Stimulated activated memory B cell treated with anti-CD40 and anti-IgM and Interleukin-4, amounts not matched to agents 10 μg/mL and 1 μg/mL and 100 μg/mL, for 72 hours (primary cell): ENCODE data around the gene GRAP.

Experiments used
- ATAC-seq: fragments of 150-1000 bp; cut with Tn5 transposase; 2 replicates; pipeline ENCODE4 v1.10.0; 2021
- H3K27ac Mint-ChIP-seq: one replicate; pipeline ENCODE4 v1.8.0; 2022; ENCODE audit warnings: mild to moderate bottlenecking, mixed read lengths
- H3K27me3 Mint-ChIP-seq: one replicate; pipeline ENCODE4 v1.8.0; 2022; ENCODE audit warnings: mixed read lengths
- H3K36me3 Mint-ChIP-seq: one replicate; pipeline ENCODE4 v1.8.0; 2022; ENCODE audit warnings: mixed read lengths
- H3K4me1 Mint-ChIP-seq: one replicate; pipeline ENCODE4 v1.8.0; 2022; ENCODE audit warnings: mixed read lengths
- H3K4me3 Mint-ChIP-seq: one replicate; pipeline ENCODE4 v1.8.0; 2022; ENCODE audit warnings: mild to moderate bottlenecking, moderate library complexity, mixed read lengths
- H3K9me3 Mint-ChIP-seq: one replicate; pipeline ENCODE4 v1.8.0; 2022; ENCODE audit warnings: mixed read lengths

Gene GRAP

DNA sequence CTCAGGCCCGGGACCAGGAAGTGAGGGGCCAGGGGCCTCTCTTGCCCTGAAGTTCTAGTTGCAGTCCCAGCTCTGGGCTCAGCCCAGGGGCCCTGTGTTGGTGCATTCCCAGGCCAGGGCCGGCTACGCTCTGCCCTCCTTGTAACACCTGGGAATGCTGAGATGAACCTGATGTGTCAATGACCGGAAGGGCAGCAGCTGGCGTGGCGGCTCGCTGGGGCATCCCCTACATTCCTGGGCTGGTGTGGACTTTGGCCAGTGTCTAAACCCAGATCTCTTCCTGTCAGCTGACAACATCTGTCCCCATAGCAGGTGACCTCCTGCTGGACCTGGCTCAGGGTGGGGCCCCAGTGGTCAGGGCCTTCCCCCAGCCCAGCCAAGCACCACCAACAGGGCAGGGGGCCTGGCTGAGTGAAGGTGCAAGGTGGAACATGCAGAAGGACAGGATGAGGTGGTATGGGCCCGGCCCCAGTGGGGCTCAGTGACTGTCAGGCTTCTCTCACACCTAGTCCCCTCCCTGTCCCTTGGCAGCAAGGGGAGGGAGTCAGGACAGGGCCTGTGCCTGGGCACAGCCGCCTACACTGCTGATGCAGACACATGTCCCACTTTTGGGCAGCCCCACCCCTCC is 58.1 kb downstream of the GRAP start:
- Mint-ChIP-seq H3K4me1 (peaks cover 19% of the 10 kb centered on the region), H3K36me3 (peaks cover 15% of the 10 kb centered on the region), H3K9me3 (no peaks in the 10 kb centered on the region), H3K4me3 (no peak overlapping the region), H3K27me3 (no peaks in the 10 kb centered on the region), H3K27ac (no peak overlapping the region)
- ATAC-seq, result no peak

DNA sequence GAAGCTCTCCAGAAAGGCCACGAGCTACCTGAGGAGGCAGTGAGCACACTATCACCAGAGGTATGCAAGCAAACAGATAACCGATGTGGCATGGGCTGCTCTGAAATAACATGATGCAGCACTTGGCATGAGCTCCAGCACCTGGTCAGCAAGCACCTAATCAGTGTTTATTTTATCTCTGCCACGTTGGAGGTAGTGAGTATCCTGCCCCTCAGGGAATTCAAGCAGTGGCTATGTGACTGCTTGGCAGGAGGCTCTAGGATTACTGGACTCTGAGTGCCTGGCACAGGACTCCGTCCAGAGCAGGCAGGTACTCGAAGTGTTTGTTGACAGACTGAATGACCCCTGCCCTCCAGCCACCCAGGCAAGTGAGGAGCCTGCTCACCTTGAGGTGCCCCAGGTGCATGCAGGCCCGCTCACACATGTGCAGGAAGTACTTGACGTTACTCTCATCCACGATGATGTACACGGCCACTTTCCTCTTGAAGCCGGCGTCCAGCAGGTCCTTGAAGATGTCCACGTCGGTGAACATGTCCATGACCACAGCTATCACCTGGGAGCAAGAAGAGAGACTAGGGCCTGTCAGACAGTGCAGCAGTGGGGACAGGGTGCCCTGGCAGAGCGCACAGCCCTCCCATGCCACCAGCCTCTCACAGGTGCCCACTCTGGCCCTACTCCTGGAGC is 58.8 kb downstream of the GRAP start:
- Mint-ChIP-seq H3K4me1 (peaks cover 12% of the 10 kb centered on the region), H3K27me3 (no peaks in the 10 kb centered on the region), H3K36me3 (peaks cover 15% of the 10 kb centered on the region), H3K27ac (no peak overlapping the region), H3K4me3 (no peak overlapping the region), H3K9me3 (no peaks in the 10 kb centered on the region)
- ATAC-seq, result no peak

DNA sequence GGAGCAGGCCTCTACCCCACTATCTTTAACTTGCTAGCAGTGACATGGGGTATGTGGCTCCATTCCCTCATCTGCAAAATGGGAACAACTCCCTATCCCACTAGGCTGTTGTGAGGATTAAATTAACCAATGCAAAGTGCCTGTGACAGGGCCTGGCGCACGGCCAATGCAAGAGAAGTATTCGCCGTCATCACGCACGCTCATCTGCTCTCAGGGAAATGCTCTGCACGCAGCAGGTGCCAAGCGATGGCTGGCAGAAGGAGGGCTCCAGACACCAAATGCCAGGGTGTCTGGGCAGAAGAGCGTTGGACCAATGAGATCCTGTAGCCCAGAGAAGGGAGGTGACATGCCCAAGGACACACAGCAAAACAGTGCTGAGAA is 59.5 kb downstream of the GRAP start:
- Mint-ChIP-seq H3K27me3 (no peaks in the 10 kb centered on the region), H3K27ac (no peak overlapping the region), H3K4me3 (no peak overlapping the region), H3K4me1 (peaks cover 4% of the 10 kb centered on the region), H3K36me3 (peaks cover 17% of the 10 kb centered on the region), H3K9me3 (no peaks in the 10 kb centered on the region)
- no peak for ATAC-seq

DNA sequence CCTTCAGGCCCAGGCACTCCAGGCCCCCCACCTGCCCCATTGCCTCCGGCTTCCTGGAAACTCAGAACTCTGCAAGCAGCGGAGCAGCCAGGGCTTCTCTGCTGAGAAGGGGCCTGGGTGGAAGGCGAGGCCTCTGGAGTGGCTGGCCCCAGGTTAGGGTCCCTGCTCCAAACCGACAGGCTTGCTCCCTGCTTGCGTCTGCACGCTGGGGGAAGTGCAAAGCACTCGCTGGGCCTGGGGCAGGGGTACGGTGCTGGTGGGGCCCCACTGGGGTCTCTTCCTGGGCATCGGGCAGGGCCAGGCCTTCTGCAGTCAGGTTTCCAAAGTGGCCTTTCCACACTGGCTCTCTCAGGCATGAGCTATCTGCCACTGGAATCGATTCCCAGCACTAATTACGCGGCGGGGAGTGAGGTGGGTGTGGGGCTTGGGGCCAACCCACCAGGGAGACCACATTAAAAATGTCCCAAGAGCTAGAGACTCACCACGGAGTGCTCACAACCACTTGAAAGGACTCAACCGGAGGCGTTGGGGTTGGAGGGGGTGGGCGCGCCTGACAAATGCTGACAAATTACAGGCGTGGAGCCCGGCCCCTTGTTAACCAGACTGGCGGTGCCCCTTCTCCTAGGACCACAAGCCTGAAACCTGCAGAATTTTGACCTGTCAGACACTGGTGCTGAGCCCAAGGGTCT is 60.1 kb downstream of the GRAP start:
- no peak for ATAC-seq
- no peaks in the 10 kb centered on the region for H3K4me1 Mint-ChIP-seq
- H3K4me3 Mint-ChIP-seq, result no peak overlapping the region
- H3K36me3 Mint-ChIP-seq, result peaks cover 20% of the 10 kb centered on the region
- no peaks in the 10 kb centered on the region for H3K9me3 Mint-ChIP-seq
- H3K27me3 Mint-ChIP-seq, result no peaks in the 10 kb centered on the region
- no peak overlapping the region for H3K27ac Mint-ChIP-seq

DNA sequence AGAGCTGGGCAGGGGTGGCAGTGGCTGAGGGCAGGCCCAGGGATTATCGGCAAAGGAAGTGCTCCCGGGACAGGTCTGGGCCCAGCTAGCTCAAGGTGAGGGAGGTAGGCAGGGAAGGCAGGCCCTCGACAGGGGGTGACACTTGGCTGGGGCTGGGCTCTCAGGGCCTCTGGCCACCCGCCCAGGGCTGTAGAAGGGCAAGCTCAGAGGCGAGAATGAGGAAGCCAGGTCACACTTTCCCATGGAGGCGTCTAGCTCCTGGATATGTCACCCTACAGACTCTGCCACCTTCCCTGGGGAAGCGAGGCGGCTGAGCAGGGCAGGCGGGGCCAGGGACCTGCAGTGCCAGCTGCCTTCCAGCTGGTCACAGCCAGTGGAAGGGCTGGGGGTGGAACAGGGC is 61.3 kb downstream of the GRAP start:
- H3K27ac Mint-ChIP-seq, result no peak overlapping the region
- H3K36me3 Mint-ChIP-seq, result peaks cover 20% of the 10 kb centered on the region
- no peaks in the 10 kb centered on the region for H3K4me1 Mint-ChIP-seq
- ATAC-seq, result no peak
- H3K27me3 Mint-ChIP-seq, result no peaks in the 10 kb centered on the region
- H3K4me3 Mint-ChIP-seq, result no peak overlapping the region
- no peaks in the 10 kb centered on the region for H3K9me3 Mint-ChIP-seq

DNA sequence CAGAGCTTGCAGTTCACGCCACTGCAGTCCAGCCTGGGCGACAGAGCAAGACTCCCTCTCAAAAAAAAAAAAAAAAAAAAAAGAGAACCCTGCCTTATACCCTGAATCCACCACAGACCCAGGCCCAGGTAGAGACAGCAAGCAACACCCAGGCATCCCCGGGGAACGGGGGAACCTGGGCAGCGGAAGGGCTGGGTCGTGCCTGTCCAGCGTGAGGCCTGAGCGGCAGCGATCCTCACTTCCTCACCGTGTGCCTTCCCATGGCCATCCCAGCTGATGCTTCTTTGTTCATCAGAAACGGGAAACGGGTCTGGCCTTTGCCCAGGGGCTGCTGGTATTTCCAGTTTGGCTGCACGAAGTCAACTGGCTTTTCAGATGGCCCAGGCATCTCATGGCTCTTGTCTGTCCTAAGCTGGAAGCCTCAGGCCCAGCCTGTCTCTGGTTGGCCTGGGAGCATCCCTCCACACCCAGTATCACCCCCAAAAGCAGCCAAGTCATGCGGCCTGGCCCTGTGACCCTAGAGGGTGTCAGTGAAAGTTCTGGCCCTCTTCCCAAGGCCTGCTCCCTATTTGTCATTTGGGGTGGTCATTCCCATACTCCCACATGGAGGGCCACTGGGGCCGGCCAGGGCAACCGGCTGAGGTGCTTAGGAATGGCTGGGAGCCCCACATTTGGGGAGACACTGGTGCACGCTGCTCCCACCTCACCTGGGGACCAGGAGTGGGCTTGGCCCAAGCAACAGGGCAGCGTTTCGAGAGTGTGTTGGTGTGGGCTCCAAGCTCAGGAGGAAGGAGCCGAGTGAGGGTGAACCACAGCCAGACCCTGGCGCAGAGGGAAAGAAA is 62.3 kb downstream of the GRAP start:
- no peak overlapping the region for H3K27ac Mint-ChIP-seq
- H3K4me3 Mint-ChIP-seq, result no peak overlapping the region
- ATAC-seq, result no peak
- H3K27me3 Mint-ChIP-seq, result no peaks in the 10 kb centered on the region
- H3K36me3 Mint-ChIP-seq, result peaks cover 26% of the 10 kb centered on the region
- no peaks in the 10 kb centered on the region for H3K4me1 Mint-ChIP-seq
- no peaks in the 10 kb centered on the region for H3K9me3 Mint-ChIP-seq

DNA sequence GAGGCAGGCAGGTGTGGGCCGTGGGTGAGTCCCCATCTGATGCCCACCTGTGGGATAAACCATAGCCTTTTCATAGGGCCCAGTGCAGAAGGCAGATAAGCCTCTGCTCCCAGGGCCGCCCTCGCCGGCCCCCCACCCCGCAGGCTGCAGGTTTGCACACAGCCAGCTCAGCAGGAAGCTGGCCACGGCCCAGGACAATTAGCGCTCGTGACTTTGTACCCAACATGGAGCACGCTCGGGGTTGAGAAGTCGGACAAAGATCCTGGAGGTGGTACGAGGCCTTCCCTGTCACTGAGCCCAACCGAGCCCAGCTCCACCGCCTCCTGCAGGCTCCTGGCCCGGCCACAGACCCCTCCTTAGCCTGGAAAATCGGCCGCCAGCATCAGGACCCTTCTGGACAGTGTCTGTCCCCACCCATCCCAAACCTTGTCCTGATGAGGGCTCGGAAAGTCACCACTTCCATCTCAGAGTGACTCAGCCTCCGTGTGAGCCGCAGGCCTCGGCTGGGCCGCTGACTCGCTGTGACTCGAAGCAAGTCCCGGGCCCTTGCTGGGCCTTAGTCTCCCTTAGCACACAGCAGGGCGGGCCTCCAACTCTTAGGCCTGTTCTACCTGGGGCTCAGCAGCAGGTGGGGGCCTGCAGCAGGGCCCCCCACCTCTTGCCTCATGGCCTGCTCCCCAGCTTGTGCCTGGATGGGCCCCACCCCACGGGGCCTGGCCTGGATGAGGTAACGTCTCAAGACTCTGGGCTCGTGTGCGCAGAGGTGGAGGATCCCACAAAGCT is 64.9 kb downstream of the GRAP start:
- peaks cover 42% of the 10 kb centered on the region for H3K36me3 Mint-ChIP-seq
- no peak overlapping the region for H3K27ac Mint-ChIP-seq
- no peaks in the 10 kb centered on the region for H3K9me3 Mint-ChIP-seq
- H3K4me3 Mint-ChIP-seq, result no peak overlapping the region
- no peak for ATAC-seq
- H3K4me1 Mint-ChIP-seq, result no peaks in the 10 kb centered on the region
- no peaks in the 10 kb centered on the region for H3K27me3 Mint-ChIP-seq

DNA sequence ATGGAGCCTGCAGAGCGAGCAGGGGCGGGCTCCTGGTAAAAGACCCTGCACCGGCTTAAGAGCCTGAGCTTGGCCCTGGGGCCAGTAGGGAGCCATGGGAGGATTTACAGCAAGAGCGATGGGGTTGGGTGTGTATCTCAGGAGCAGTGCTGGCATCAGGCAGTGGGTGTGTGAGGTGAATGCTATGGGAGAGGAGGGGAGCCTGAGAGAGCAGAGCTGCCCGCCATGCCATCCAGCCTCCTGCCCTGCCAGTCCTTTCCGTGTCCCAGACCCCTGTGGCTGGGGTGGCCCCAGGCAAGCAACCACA is 65.5 kb downstream of the GRAP start:
- no peaks in the 10 kb centered on the region for H3K4me1 Mint-ChIP-seq
- no peak for ATAC-seq
- no peak overlapping the region for H3K27ac Mint-ChIP-seq
- H3K27me3 Mint-ChIP-seq, result no peaks in the 10 kb centered on the region
- H3K9me3 Mint-ChIP-seq, result no peaks in the 10 kb centered on the region
- no peak overlapping the region for H3K4me3 Mint-ChIP-seq
- peaks cover 47% of the 10 kb centered on the region for H3K36me3 Mint-ChIP-seq

DNA sequence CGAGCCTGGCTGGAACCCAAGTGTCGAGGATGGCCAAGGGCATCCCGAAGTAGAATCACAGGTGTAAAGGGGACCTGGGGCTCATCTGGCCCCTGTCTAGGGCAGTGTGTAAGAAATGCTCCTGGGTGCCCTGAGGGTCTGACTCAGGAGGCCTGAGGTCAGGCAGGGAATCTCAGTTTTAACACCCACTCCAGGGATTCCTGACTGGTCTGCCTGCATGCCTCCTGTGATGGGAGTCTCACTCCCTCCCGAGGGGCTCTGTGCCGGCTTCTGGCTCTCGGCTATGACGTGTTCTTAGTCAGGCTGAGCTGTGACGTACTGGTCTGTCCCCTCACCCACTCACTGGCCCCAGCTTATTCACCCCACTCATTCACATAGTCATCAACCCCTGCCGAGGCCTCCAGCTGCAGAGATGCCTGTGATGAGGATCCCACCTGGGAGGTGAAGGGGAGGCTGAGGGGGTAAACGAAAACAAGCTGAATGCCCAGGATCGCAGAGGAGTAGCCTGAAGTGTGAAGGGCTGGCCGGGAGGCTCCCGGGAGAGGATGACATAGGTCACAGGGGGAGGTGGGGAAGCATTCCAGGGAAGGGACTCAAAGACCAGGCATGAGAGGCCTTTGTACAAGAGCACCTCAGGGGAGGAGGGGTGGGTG is 65.9 kb downstream of the GRAP start:
- H3K4me1 Mint-ChIP-seq, result no peaks in the 10 kb centered on the region
- no peaks in the 10 kb centered on the region for H3K27me3 Mint-ChIP-seq
- peaks cover 44% of the 10 kb centered on the region for H3K36me3 Mint-ChIP-seq
- no peak overlapping the region for H3K27ac Mint-ChIP-seq
- no peaks in the 10 kb centered on the region for H3K9me3 Mint-ChIP-seq
- ATAC-seq, result no peak
- no peak overlapping the region for H3K4me3 Mint-ChIP-seq

DNA sequence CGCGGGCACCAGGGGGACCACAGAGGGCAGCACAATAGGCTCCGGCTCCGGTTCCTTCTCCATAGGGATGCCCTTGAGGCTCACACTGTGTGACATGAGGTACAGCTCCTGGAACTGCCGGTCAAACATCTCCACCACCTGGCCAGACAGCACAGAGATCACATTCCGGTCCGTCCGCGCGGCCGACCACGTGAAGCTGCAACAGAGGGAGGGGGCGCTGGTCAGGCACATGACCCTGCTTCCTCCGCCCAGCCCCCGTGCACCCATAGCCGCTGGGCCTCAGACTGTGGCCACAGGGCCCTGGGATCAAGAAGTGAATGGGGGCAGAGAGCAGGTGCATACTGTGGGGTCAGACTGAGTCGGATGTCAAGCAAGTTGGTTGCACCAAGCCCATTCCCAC is 68.1 kb downstream of the GRAP start:
- no peak for ATAC-seq
- H3K36me3 Mint-ChIP-seq, result peaks cover 43% of the 10 kb centered on the region
- H3K9me3 Mint-ChIP-seq, result no peaks in the 10 kb centered on the region
- H3K27ac Mint-ChIP-seq, result no peak overlapping the region
- no peaks in the 10 kb centered on the region for H3K27me3 Mint-ChIP-seq
- no peak overlapping the region for H3K4me3 Mint-ChIP-seq
- H3K4me1 Mint-ChIP-seq, result no peaks in the 10 kb centered on the region

DNA sequence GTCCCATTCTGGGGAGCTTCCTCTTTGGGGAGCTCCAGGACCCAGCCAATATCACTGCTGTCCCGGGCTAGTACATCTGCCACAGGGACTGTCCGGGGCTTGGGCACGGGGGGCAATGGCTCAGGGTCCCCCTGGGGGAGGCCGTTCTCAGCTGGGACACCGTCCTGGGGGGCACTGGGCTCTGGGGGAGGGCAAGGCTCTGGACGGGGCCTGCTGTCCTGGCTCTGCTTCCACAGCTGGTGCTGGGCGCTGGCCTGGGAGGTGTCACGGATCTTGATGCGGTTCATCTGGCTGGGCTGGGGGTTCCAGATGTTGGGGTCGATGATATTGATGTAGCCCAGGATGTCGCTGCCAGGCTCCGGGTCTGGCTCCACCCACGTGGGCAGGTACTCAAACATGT is 68.7 kb downstream of the GRAP start:
- H3K9me3 Mint-ChIP-seq, result no peaks in the 10 kb centered on the region
- H3K36me3 Mint-ChIP-seq, result peaks cover 49% of the 10 kb centered on the region
- H3K4me1 Mint-ChIP-seq, result no peaks in the 10 kb centered on the region
- no peak for ATAC-seq
- H3K27me3 Mint-ChIP-seq, result no peaks in the 10 kb centered on the region
- H3K4me3 Mint-ChIP-seq, result no peak overlapping the region
- H3K27ac Mint-ChIP-seq, result no peak overlapping the region

DNA sequence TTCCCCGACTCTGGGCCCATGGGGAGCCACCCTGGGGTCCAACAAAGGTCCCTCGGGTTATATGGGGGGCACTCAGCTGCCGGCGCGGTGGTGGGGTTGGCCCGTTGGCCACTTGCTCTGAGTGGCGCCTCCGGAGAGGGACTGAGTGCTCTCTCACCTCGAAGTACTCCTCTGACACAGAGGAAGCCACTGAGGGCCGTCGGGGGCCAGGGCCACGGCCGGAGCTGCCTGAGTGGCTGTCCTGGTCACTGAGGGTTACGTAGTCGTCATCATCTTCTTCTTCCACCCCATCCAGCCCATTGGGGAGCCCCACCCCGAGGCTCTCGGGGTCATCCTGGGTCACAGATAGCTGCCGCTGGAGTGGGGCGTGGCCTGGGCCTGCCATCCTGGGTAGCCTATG is 69.1 kb downstream of the GRAP start:
- Mint-ChIP-seq H3K27ac (no peak overlapping the region), H3K36me3 (peaks cover 52% of the 10 kb centered on the region), H3K4me1 (no peaks in the 10 kb centered on the region), H3K27me3 (no peaks in the 10 kb centered on the region), H3K4me3 (no peak overlapping the region), H3K9me3 (no peaks in the 10 kb centered on the region)
- no peak for ATAC-seq

DNA sequence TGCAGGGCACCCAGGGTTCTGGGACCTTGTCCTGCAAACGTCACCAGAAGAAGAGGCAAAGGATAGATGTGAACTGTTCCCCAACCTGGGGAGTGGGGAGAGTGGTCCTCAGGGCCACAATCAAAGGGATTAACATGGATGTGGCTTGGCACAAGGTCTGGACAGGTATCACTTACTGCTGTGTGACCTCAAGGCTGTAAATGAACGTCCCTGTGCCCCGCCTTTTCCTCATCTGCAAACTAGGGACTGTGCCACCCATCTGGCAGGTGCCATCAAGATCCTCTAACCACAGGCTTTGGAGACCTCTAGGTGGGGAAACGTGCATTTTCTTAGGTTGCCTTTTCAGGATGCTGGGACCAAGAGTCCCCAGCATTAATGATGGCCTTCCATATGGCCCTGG is 69.7 kb downstream of the GRAP start:
- H3K36me3 Mint-ChIP-seq, result peaks cover 54% of the 10 kb centered on the region
- no peaks in the 10 kb centered on the region for H3K4me1 Mint-ChIP-seq
- no peaks in the 10 kb centered on the region for H3K27me3 Mint-ChIP-seq
- no peaks in the 10 kb centered on the region for H3K9me3 Mint-ChIP-seq
- no peak for ATAC-seq
- H3K27ac Mint-ChIP-seq, result no peak overlapping the region
- H3K4me3 Mint-ChIP-seq, result no peak overlapping the region

DNA sequence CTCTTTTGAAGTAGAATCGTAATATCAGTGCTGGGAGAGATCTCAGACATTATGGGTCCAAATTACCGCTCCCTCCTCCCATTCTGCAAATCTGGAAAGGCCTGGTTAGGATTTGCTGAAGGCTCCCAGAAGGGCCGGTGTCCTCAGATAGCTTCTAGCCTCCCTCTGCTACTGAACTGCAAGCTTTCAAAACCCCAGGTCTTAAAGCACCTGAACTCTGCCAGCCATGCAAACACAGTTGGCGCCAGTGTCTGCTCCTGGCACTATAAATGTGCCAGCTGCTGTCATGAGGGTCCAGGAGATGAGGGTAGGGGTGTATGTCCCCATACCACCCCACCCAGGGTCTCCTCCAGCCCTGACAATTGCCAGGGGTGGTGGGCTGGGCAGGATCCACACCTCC is 70.6 kb downstream of the GRAP start:
- H3K27me3 Mint-ChIP-seq, result no peaks in the 10 kb centered on the region
- no peak overlapping the region for H3K4me3 Mint-ChIP-seq
- H3K27ac Mint-ChIP-seq, result no peak overlapping the region
- H3K36me3 Mint-ChIP-seq, result peaks cover 53% of the 10 kb centered on the region
- H3K4me1 Mint-ChIP-seq, result no peaks in the 10 kb centered on the region
- H3K9me3 Mint-ChIP-seq, result no peaks in the 10 kb centered on the region
- ATAC-seq, result no peak
